K562 (cell line): Measurements from ENCODE around the gene NUAK2. TPM values are rescaled to one million over a fixed set of nuclear protein-coding genes. Genes with fewer than 3 reads are reported as not detected.

Source experiments
- ARID2 ChIP-seq: fragments of 450-650 bp; IDR thresholded peaks from 2 replicates; pipeline ENCODE4 v1.6.1; 2017; ENCODE audit warnings: antibody characterized with exemption, mild to moderate bottlenecking
- CBFB ChIP-seq: sonication (generic); formaldehyde crosslinking; IDR thresholded peaks from 2 replicates; pipeline ENCODE4 v1.4.0; 2020; ENCODE audit warnings: mild to moderate bottlenecking, missing genetic modification reagents
- ELF1 ChIP-seq: fragments of 200-800 bp; sonication (Bioruptor generic); IDR thresholded peaks from 2 replicates; pipeline ENCODE4 v1.6.1; 2016; ENCODE audit warnings: missing genetic modification characterization, missing compliant biosample characterization
- ELF4 ChIP-seq: fragments of 450-650 bp; formaldehyde crosslinking; IDR thresholded peaks from 2 replicates; pipeline ENCODE4 v1.4.0; 2022; ENCODE audit warnings: missing genetic modification characterization
- ETS2 ChIP-seq: IDR thresholded peaks from 2 replicates; pipeline ENCODE4 v1.6.1; 2016; ENCODE audit warnings: borderline replicate concordance, missing genetic modification characterization, mild to moderate bottlenecking, moderate library complexity, missing compliant biosample characterization; ENCODE audit not compliant: poor library complexity, severe bottlenecking
- FOXM1 ChIP-seq, 2 experiments: fragments of 450-650 bp in 1 of 2; sonication (generic) in 1 of 2; formaldehyde crosslinking in 1 of 2; IDR thresholded peaks; 2 replicates each; pipeline versions ENCODE4 v1.6.1 to v1.9.0; 2017 to 2022; ENCODE audit warnings: low read depth in 2 of 2, mild to moderate bottlenecking in 2 of 2, missing genetic modification reagents in 1 of 2, moderate library complexity in 1 of 2
- GABPB1 ChIP-seq: sonication (generic); formaldehyde crosslinking; IDR thresholded peaks from 2 replicates; pipeline ENCODE4 v1.8.0; 2022; ENCODE audit warnings: mild to moderate bottlenecking, missing genetic modification reagents
- KLF1 ChIP-seq: fragments of 450-650 bp; IDR thresholded peaks from 2 replicates; pipeline ENCODE4 v1.6.1; 2016; ENCODE audit warnings: missing genetic modification characterization, missing compliant biosample characterization
- PCBP1 ChIP-seq: fragments of 200-400 bp; formaldehyde crosslinking; IDR thresholded peaks from 2 replicates; pipeline ENCODE4 v1.6.1; 2018; ENCODE audit warnings: mild to moderate bottlenecking, low read depth, low read length; ENCODE audit not compliant: poor library complexity, severe bottlenecking
- TEAD2 ChIP-seq: fragments of 450-650 bp; IDR thresholded peaks from 2 replicates; pipeline ENCODE4 v1.6.1; 2016; ENCODE audit warnings: missing genetic modification characterization, control low read depth, missing compliant biosample characterization
- YY1 ChIP-seq, 3 experiments: IDR thresholded peaks; 2 replicates each; pipeline ENCODE4 v1.6.1; 2011; ENCODE audit warnings: low read length in 2 of 3, mild to moderate bottlenecking in 2 of 3, moderate library complexity in 2 of 3, borderline replicate concordance in 1 of 3, control low read depth in 1 of 3, low read depth in 1 of 3; ENCODE audit not compliant: insufficient read depth in 3 of 3, insufficient replicate concordance in 2 of 3, control insufficient read depth in 1 of 3, insufficient read length in 1 of 3; ENCODE audit errors: extremely low read depth in 1 of 3
- polyA plus RNA-seq, 8 experiments: library from polyadenylated mRNA; depleted of rRNA in 4 of 8; stranded (reverse) in 5 of 8; unstranded in 3 of 8; fragments of >200 nt; fragmentation: Nextera tagmentation in 2 of 8; fragmentation: Illumina TruSeq in 1 of 8; extraction: Ambion mirVana in 2 of 8; extraction: Trizol in 1 of 8; gene quantifications; 2 replicates each; pipeline versions ENCODE4 v1.2.1 to v1.2.3, GENCODE V29; 2011 to 2014; ENCODE audit warnings: inconsistent platforms in 1 of 8, missing spikeins in 1 of 8
- total RNA-seq, 7 experiments: library from RNA; depleted of rRNA in 6 of 7; stranded (reverse); fragments of >200 nt in 6 of 7; fragmentation: Illumina TruSeq in 2 of 7; extraction: Trizol in 2 of 7; gene quantifications; 2 replicates each; pipeline versions ENCODE4 v1.2.1 to v1.2.3, GENCODE V29; 2011 to 2021; ENCODE audit warnings: low replicate concordance in 1 of 7
- TF ChIP-seq, protein P1 (sequence below): IDR thresholded peaks from 2 replicates; pipeline ENCODE4 v1.6.1; 2012; ENCODE audit warnings: low read depth, low read length, improper control_type of control experiment, borderline replicate concordance
- TF ChIP-seq, protein P2 (sequence below), 3 experiments: fragments of 200-800 bp in 1 of 3; fragments of 250-450 bp in 1 of 3; fragments of 450-650 bp in 1 of 3; sonication (Bioruptor Pico) in 1 of 3; sonication (Bioruptor generic) in 1 of 3; formaldehyde crosslinking in 1 of 3; IDR thresholded peaks; 2 replicates each; pipeline versions ENCODE4 v1.6.1 to v1.8.0; 2016 to 2022; ENCODE audit warnings: mild to moderate bottlenecking in 2 of 3, missing genetic modification characterization in 2 of 3, missing compliant biosample characterization in 1 of 3, moderate library complexity in 1 of 3
- TF ChIP-seq, protein P3 (sequence below): sonication (generic); formaldehyde crosslinking; IDR thresholded peaks from 2 replicates; pipeline ENCODE4 v1.9.0; 2022; ENCODE audit warnings: mild to moderate bottlenecking, missing genetic modification reagents
- TF ChIP-seq, protein P4 (sequence below), 2 experiments: IDR thresholded peaks; 2 replicates each; pipeline ENCODE4 v1.6.1; 2012; ENCODE audit warnings: improper control_type of control experiment in 2 of 2, low read depth in 2 of 2, low read length in 2 of 2, borderline replicate concordance in 1 of 2

NUAK2 gene
- total and polyA plus RNA-seq, 9 of the 15 experiments (the other 6 are each of a cell fraction or from before 2014, with no cell fraction given) = 0.04 to 0.44 (median 0.14) TPM

DNA sequence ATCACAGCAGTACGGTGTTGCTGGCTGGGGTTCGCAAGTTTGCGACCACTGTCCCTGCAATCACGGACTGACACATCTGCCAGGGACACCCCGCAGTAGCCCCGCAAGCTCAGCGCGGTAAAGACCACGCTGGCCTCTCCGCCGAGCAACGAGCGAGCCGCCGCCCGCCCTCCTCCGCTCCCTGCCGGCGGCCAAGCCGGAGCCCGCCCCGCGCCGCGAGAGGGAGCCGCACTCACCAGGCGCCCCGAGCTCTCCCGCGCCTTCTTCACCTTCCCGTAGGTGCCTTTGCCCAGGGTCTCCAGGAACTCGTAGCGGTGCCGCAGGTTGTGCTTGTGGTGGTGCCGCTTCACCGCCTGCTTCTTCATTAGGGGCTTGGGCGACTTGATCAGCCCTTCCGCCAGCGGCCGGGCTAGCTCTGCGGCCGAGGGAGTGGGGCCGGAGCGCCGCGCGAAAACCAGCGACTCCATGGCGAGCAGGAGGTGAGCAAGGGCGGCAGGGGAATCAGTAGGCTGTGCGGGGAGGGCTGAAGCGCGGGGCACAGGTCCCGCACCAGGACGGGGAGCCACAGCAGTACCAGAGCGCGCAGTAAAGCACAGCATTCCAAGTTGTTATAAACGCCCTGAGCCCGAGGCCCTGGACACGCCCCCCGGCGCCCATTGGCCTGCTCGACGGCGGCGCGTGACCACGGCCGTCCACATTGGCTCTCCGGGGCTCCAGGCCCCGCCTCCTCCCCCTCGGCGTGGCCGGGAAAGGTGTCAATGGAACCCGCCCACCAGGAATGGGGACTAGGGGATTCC is at the start of gene NUAK2 (continued):
- TF ChIP-seq, protein P1, sequence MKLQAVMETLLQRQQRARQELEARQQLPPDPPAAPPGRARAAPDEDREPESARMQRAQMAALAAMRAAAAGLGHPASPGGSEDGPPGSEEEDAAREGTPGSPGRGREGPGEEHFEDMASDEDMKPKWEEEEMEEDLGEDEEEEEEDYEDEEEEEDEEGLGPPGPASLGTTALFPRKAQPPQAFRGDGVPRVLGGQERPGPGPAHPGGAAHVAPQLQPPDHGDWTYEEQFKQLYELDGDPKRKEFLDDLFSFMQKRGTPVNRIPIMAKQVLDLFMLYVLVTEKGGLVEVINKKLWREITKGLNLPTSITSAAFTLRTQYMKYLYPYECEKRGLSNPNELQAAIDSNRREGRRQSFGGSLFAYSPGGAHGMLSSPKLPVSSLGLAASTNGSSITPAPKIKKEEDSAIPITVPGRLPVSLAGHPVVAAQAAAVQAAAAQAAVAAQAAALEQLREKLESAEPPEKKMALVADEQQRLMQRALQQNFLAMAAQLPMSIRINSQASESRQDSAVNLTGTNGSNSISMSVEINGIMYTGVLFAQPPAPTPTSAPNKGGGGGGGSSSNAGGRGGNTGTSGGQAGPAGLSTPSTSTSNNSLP = no peak
- peak; percentile 47 for TF ChIP-seq GABPB1
- no peak for TF ChIP-seq ELF4 (CRISPR knock-in tag)
- TF ChIP-seq, protein P2, sequence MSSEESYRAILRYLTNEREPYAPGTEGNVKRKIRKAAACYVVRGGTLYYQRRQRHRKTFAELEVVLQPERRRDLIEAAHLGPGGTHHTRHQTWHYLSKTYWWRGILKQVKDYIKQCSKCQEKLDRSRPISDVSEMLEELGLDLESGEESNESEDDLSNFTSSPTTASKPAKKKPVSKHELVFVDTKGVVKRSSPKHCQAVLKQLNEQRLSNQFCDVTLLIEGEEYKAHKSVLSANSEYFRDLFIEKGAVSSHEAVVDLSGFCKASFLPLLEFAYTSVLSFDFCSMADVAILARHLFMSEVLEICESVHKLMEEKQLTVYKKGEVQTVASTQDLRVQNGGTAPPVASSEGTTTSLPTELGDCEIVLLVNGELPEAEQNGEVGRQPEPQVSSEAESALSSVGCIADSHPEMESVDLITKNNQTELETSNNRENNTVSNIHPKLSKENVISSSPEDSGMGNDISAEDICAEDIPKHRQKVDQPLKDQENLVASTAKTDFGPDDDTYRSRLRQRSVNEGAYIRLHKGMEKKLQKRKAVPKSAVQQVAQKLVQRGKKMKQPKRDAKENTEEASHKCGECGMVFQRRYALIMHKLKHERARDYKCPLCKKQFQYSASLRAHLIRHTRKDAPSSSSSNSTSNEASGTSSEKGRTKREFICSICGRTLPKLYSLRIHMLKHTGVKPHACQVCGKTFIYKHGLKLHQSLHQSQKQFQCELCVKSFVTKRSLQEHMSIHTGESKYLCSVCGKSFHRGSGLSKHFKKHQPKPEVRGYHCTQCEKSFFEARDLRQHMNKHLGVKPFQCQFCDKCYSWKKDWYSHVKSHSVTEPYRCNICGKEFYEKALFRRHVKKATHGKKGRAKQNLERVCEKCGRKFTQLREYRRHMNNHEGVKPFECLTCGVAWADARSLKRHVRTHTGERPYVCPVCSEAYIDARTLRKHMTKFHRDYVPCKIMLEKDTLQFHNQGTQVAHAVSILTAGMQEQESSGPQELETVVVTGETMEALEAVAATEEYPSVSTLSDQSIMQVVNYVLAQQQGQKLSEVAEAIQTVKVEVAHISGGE (CRISPR knock-in tag; IDR thresholded peaks at IDR 0.05) = no peak
- peak in 1 of 3 experiments; percentile 35 for TF ChIP-seq YY1 (IDR thresholded peaks at IDR 0.05; ENCODE audit: borderline replicate concordance in 1 of 3, control insufficient read depth in 1 of 3, extremely low read depth in 1 of 3, insufficient read depth in 3 of 3, insufficient read length in 1 of 3, insufficient replicate concordance in 2 of 3, low read depth in 1 of 3, low read length in 2 of 3)
- TF ChIP-seq ELF1 (tag) = no peak
- no peak for TF ChIP-seq ARID2
- TF ChIP-seq PCBP1 = peak; percentile 64
- no peak for TF ChIP-seq ETS2 (tag)
- no peak; the same call in 1 of the 2 replicates for TF ChIP-seq KLF1
- TF ChIP-seq CBFB (CRISPR knock-in tag) = no peak
- no peak for TF ChIP-seq FOXM1 (IDR thresholded peaks at IDR 0.05; ENCODE audit: low read depth)
- peak; percentile 60; the same call in 1 of the 2 replicates for TF ChIP-seq FOXM1 (CRISPR knock-in tag; IDR thresholded peaks at IDR 0.05; ENCODE audit: low read depth)
- TF ChIP-seq, protein P3, sequence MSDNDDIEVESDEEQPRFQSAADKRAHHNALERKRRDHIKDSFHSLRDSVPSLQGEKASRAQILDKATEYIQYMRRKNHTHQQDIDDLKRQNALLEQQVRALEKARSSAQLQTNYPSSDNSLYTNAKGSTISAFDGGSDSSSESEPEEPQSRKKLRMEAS (CRISPR knock-in tag) = peak; percentile 97
- TF ChIP-seq, protein P4, sequence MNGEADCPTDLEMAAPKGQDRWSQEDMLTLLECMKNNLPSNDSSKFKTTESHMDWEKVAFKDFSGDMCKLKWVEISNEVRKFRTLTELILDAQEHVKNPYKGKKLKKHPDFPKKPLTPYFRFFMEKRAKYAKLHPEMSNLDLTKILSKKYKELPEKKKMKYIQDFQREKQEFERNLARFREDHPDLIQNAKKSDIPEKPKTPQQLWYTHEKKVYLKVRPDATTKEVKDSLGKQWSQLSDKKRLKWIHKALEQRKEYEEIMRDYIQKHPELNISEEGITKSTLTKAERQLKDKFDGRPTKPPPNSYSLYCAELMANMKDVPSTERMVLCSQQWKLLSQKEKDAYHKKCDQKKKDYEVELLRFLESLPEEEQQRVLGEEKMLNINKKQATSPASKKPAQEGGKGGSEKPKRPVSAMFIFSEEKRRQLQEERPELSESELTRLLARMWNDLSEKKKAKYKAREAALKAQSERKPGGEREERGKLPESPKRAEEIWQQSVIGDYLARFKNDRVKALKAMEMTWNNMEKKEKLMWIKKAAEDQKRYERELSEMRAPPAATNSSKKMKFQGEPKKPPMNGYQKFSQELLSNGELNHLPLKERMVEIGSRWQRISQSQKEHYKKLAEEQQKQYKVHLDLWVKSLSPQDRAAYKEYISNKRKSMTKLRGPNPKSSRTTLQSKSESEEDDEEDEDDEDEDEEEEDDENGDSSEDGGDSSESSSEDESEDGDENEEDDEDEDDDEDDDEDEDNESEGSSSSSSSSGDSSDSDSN (IDR thresholded peaks at IDR 0.05; ENCODE audit: borderline replicate concordance in 1 of 2, low read depth in 2 of 2, low read length in 2 of 2) = peak; percentile 97 to 99; a peak in 3 of 4 replicates
- TF ChIP-seq TEAD2 (tag) = no peak
